DMS114 treated with DMSO at 0.1 percent for 48 hours (cell line): ENCODE results near the gene GPER1.
"Not testable (repeated sequence)": the region's sequence is repeated elsewhere in the genome, so short reads cannot be mapped to it uniquely, and the experiment has no call there.

ENCODE experiments used
- DNase-seq: peaks from one replicate; lab custom pipeline; 2025; ENCODE audit not compliant: unreplicated experiment; lab: John Stamatoyannopoulos, UW

The GPER1 gene

DNA sequence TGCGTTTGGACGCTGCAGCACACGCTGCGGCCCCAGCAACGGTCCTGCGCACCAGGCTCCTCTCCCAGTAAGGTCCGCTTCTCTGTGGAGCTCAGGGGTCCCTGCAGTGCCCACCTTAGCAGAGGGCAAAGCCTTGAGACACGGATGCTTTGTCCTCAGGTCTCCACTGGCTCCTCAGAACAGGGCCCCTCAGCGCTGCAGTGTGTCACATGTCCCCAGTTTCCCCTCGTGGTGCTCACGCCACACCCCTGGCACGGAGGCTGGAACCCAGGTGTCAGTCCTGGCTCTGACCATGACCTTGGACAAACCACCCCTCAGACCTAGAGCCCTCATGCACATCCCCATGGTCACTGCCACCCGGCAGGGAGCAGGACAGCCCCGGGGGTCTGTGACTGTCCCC, 19.9 kb upstream of the GPER1 start:
- no peak for DNase-seq

DNA sequence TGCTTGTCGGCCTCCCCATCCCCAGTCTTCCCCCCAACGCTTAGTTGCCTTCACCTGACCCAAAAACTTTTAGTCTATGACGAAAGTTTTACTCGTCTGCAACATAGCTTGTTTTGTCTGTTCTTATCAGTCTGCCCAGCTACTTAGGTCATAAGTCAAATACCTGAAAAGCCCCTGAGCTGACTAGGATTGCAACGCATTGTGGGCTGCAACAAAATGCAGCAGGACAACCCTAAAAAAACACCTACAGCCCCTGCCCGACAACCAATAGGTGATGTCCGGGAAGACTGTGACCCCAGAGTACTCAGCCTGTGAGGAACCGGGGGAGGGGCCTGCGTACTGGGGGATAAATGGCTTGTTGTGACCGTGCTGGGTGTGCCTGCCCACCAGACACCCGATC, 19.3 kb upstream of the GPER1 start:
- DNase-seq, result no peak

GRCh38 chr7:1070544-1071011, 17.3 kb upstream of the GPER1 start:
- DNase-seq, result no peak

DNA sequence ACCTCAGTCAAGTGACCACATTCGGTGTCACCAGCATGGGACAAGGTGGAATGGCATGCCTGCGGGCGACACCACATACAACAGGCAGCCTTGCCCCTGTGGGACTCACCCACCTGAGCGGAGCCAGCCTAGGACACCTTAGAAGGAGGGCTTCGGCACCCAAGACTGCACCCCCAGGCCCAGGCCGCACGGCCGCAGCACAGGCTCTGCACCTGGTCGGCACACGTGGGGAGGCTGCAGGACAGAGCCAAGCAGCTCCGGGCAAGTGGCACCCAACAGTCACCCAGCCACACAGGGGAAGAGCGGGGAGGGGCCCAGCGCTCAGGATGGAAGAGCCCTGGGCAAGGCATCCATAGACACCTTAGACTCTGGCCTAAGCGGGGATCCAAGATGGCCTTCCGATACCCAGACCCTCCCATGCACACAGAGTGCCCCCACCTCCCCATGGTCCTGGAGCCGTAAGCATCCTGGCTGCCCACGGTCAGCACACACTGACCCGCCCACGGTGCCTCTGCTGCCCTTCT, 16.1 kb upstream of the GPER1 start:
- no peak for DNase-seq

DNA sequence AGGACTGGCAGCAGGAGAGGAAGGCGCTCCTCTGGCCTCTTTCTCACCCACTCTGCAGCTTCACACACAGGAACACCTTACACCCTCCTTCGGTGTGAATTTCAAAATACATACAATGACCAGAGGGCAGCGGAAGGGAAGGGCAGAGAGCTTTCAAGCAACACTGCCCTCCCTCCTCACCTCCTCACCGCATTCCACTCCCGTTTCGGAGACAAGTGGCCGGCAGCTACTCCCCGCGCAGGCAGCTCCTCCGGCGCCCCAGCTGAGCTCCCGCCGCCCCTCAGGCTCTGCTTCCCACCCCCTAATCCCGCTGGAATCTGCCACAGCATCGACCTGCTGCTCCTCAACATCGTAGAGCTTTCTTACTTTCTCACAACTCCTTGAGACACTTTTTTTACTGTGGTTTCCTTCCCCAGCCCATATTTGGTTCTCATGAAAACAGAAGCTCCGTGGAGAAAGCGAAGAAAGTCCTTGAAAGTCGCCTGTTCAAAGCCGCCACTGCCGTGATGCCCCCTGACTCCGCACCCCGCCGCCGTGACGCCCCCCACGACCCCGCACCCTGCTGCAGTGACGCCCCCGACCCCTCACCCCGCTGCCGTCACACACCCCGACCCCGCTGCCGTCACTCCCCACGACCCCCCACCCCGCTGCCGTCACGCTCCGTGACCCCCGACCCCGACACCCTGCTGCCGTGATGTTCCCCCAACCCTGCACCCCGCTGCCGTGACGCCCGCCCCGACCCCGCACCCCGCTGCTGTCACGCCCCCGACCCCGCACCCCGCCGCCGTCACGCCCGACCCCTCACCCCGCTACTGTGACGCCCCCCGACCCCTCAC, 14.6 kb upstream of the GPER1 start:
- DNase-seq, result no peak

DNA sequence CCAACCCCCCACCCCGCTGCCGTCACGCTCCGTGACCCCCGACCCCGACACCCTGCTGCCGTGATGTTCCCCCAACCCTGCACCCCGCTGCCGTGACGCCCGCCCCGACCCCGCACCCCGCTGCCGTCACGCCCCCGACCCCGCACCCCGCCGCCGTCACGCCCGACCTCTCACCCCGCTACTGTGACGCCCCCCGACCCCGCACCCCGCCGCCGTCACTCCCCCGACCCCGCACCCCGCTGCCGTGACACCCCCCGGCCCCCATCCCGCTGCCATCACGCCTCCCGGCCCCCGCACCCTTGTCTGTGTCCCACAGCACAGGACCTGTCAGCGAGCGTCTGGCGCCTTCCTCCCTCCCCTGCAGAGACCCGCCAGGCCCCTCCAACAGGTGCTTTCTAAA, 13.9 kb upstream of the GPER1 start:
- not testable (repeated sequence) for DNase-seq

GRCh38 chr7:1074593-1075431, 13.1 kb upstream of the GPER1 start:
- DNase-seq, result no peak

DNA sequence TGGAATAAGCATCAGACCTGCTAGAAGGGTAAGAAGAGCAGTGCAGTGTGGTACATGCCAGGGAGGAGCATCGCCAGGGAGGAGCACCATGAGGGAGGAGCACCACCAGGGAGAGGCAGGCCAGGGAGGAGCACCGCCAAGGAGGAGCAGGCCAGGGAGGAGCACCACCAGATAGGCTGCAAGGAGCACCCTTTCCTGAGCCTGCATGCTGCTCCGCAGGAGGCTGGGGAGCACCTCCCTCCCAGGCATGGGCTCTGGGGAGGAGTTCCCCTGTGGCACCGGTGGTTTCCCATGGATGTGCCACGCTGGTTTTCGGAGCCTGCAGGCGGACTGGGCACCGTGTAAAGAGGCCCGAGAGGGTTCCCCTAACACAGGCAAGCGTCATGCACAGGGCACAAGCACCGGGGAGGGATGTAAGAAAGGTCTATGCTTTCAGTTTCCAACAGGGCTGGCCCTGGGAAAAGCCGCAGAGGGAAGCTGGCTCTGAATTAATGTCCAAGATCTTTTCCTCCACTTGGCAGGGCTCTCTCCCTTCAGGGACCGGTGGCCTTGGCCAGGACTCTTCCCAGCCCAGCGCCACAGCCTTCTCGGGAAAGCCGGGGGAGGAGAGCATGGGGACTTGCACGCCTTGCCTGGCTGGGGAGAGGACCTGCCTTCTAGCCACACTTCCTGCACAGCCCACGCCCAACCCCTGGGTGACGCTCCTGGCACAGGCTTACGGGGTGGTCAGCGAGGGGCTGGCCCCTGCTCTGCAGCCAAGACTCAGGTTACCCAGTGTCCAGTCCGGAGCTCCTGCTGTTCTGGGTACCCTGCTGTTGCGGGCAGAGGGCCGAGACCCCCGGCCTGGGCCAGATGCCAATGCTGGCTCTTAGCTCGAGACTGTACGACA, 11.5 kb upstream of the GPER1 start:
- DNase-seq, result no peak

GRCh38 chr7:1078519-1078918, 9.4 kb upstream of the GPER1 start:
- DNase-seq, result no peak

- no peak for DNase-seq
These were observed 8.9 kb upstream of the GPER1 start for GRCh38 chr7:1078985-1079384.

GRCh38 chr7:1079546-1079945, 8.4 kb upstream of the GPER1 start:
- DNase-seq, result no peak

DNA sequence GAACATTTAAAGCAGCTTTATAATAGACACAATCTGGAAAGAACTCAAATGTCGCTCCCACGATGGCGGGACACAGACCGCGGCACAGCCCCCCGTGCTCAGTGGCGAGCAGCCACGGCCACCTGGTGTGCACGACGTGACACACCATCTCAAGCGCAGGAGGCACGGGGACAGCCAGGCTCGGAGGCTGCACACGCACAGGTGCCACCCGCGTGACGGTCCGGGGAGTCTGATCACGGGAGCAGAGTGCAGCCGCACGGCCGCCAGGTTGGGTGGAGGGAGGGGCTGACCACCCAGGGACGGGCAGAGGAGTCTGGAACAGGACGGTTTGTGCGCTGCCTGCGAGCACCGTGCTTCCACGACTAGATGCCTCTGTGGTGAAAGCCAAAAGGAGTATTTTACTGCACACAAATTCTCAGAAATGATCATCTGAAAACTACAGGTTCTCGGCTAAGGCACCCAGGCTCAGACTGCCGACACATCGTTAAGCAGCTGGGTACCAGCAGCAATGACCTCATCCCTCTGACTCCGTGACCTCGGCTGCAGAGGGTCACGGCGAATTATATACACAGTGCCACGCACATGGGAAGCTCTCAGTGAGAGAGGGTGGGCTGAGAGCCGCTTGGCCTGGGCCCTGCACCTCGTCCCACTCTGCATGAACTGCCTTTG, 7.5 kb upstream of the GPER1 start:
- no peak for DNase-seq

DNA sequence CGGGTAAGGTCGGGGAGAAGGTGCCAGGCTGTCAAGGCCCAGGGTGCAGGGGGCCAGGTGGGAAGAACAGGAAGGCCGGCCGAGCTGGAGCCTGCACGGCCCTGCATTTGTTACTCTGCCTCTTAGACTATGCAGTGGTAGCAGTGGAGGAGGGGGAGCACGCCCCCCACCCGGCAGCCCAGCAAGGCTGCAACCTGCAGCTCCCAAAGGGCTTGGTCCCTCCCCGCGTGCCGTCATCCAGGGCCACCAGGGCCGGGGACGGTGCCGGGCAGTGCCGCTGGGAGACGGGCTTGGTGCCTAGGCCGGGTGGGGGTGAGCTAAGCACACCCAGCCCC, 7.0 kb upstream of the GPER1 start:
- no peak for DNase-seq

- no peak for DNase-seq
These were observed 6.6 kb upstream of the GPER1 start for GRCh38 chr7:1081336-1081735.

GRCh38 chr7:1081931-1082401, 5.9 kb upstream of the GPER1 start:
- no peak for DNase-seq

DNA sequence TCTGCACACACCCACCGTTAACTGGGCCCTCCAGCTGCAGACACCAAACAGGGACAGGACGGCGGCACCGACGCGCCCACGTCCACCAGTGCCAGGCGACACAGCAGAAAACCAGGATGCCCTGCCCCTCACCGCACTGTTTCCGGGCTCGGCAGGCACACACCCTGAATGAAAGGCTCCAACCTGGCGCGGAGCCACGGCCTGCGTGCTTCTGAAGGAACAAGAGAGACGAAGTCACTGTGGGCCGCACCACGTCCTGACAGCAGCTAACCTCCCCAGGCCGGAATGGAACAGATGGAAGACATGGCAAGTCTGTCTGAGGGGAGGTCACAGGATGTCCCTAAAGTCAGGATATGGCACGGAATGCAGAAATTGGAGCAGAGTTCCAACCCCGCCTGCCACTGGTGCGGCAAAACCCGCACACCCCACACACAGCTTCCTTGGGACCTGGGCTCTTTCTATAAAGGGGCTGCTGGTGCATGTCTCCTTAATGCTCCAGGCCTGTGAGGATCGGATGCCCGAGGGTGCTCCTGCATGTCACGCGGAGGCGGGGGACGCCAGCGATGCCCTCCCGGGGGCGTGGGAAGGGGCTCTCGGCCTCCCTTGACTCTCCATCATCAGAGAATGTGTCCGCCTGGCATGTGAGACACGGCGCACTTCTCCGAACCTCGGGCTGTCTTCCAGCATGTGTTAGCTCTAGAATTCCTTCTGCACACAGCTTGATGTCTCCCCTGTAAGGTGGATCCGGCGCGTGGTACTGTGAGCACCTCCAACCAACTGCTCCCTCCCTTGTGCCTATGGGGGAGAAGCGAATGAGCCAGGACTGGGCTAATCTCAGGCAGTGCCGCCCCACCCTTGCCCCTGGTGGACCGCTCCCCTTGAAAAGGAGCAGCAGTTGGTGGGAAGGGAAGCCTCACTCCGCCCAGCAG, 3.9 kb upstream of the GPER1 start:
- no peak for DNase-seq

GRCh38 chr7:1085266-1085665, 2.6 kb upstream of the GPER1 start:
- no peak for DNase-seq

DNA sequence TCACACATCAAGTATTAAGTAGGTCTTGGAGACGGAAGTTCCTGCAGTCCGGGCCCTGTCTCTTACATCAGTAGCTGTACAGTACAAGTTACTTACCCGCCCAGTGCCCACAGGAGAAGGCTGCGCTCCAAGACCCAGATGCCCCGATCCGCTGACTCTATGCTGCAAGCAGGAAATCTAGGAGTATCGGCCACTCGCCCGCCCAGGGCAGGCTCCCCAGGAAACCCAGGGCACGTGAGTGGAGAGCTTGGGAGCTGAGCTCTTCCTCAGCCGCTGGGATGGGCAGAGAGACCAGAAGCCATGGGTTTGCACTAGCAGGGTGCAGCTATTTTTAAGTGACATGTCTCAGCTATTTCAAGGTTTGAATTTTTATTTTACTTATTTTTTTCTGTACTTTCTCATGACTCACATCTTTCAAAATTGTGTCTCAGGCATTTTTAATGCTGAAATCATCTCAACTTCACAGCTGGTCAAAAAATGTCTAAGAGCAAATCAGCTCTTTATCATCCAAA, 1.9 kb upstream of the GPER1 start:
- no peak for DNase-seq
